ENCODE results near the gene DIAPH3. TPM values are rescaled to one million over a fixed set of nuclear protein-coding genes. Genes with fewer than 3 reads are reported as not detected.

DIAPH3 gene
- total RNA-seq, 1 donor from 2014 or later, result 5.8 TPM

- no peak for DNase-seq
Observed at GRCh38 chr13:59665184-59665583, 498.5 kb downstream of the DIAPH3 start.

- no peak for DNase-seq
Observed at GRCh38 chr13:59664586-59664985, 499.1 kb downstream of the DIAPH3 start.

- no peak for DNase-seq
Observed at GRCh38 chr13:59663707-59664106, 500.0 kb downstream of the DIAPH3 start.

GRCh38 chr13:59660582-59660981 is 503.1 kb downstream of the DIAPH3 start:
- no peak for DNase-seq

- no peak for DNase-seq
Observed at GRCh38 chr13:59659981-59660380, 503.7 kb downstream of the DIAPH3 start.

- no peak for DNase-seq
Observed at GRCh38 chr13:59658738-59659330, 504.9 kb downstream of the DIAPH3 start.

GRCh38 chr13:59658027-59658737 is 505.5 kb downstream of the DIAPH3 start:
- DNase-seq, result no peak

- DNase-seq, result no peak
Observed at GRCh38 chr13:59653916-59654315, 509.8 kb downstream of the DIAPH3 start.

- DNase-seq, result no peak
Observed at GRCh38 chr13:59651479-59651878, 512.2 kb downstream of the DIAPH3 start.

- no peak for DNase-seq
Observed at GRCh38 chr13:59643906-59644626, 519.7 kb downstream of the DIAPH3 start.

GRCh38 chr13:59643364-59643841 is 520.3 kb downstream of the DIAPH3 start:
- no peak for DNase-seq

- DNase-seq, result no peak
Observed at GRCh38 chr13:59641817-59642216, 521.9 kb downstream of the DIAPH3 start.

GRCh38 chr13:59641261-59641660 is 522.5 kb downstream of the DIAPH3 start:
- DNase-seq, result no peak

GRCh38 chr13:59638404-59638803 is 525.3 kb downstream of the DIAPH3 start:
- no peak for DNase-seq

- DNase-seq, result no peak
Observed at GRCh38 chr13:59635589-59635988, 528.1 kb downstream of the DIAPH3 start.

GRCh38 chr13:59633290-59633689 is 530.4 kb downstream of the DIAPH3 start:
- no peak for DNase-seq

GRCh38 chr13:59631271-59631670 is 532.5 kb downstream of the DIAPH3 start:
- DNase-seq, result no peak

GRCh38 chr13:59625111-59625510 is 538.6 kb downstream of the DIAPH3 start:
- DNase-seq, result no peak

- DNase-seq, result no peak
Observed at GRCh38 chr13:59623206-59623915, 540.4 kb downstream of the DIAPH3 start.

- DNase-seq, result no peak
Observed at GRCh38 chr13:59621773-59622172, 542.0 kb downstream of the DIAPH3 start.

All from occipital lobe (tissue), 2 donors.